ENCODE data around the gene NHLRC1. TPM values are rescaled to one million over a fixed set of nuclear protein-coding genes. Genes with fewer than 3 reads are reported as not detected.

Gene NHLRC1
- total RNA-seq, 1 donor = 2.9 TPM

- no peaks in the 10 kb centered on the region for H3K79me2 ChIP-seq (ENCODE audit: insufficient read depth, low read length)
- no peak overlapping the region for H3K4me3 ChIP-seq (ENCODE audit: insufficient read depth, low read length)
- H3K4me1 ChIP-seq (ENCODE audit: insufficient read depth, low read length) = no peaks in the 10 kb centered on the region
- DNase-seq (ENCODE audit: insufficient read length, low spot score, missing footprints) = no peak
- no peaks in the 10 kb centered on the region for H3K9me3 ChIP-seq (ENCODE audit: low read depth, low read length)
- H3K36me3 ChIP-seq (ENCODE audit: insufficient read depth, low read length) = no peaks in the 10 kb centered on the region
- H2AFZ ChIP-seq (ENCODE audit: low read length) = no peak overlapping the region
- no peak overlapping the region for H3K27ac ChIP-seq (ENCODE audit: low read depth, low read length)
- TF ChIP-seq, protein P1, sequence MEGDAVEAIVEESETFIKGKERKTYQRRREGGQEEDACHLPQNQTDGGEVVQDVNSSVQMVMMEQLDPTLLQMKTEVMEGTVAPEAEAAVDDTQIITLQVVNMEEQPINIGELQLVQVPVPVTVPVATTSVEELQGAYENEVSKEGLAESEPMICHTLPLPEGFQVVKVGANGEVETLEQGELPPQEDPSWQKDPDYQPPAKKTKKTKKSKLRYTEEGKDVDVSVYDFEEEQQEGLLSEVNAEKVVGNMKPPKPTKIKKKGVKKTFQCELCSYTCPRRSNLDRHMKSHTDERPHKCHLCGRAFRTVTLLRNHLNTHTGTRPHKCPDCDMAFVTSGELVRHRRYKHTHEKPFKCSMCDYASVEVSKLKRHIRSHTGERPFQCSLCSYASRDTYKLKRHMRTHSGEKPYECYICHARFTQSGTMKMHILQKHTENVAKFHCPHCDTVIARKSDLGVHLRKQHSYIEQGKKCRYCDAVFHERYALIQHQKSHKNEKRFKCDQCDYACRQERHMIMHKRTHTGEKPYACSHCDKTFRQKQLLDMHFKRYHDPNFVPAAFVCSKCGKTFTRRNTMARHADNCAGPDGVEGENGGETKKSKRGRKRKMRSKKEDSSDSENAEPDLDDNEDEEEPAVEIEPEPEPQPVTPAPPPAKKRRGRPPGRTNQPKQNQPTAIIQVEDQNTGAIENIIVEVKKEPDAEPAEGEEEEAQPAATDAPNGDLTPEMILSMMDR (IDR thresholded peaks at IDR 0.05; ENCODE audit: extremely low read depth, low read depth, low read length) = no peak
- no peak overlapping the region for H3K4me2 ChIP-seq (ENCODE audit: insufficient read depth, low read length)
- H3K27me3 ChIP-seq (ENCODE audit: insufficient read depth, low read length) = peaks cover 3% of the 10 kb centered on the region
- no peaks in the 10 kb centered on the region for H4K20me1 ChIP-seq (ENCODE audit: insufficient read depth, low read length)
Observed at GRCh38 chr6:18070486-18070885, 52.0 kb downstream of the NHLRC1 start.

Other genes starting within 250 kb of the NHLRC1 start
- 61.5 and 90.5 TPM in 2 replicates for gene KIF13A, start 135.0 kb downstream of the NHLRC1 start, total RNA-seq
- gene TPMT, start 32.4 kb upstream of the NHLRC1 start, total RNA-seq = 11.9 and 13.0 TPM in 2 replicates
- gene KDM1B, start 32.7 kb upstream of the NHLRC1 start, total RNA-seq = 17.7 and 18.6 TPM in 2 replicates
- 102 and 113 TPM in 2 replicates for gene DEK, start 141.9 kb upstream of the NHLRC1 start, total RNA-seq

All from osteoblast (primary cell).